Esophagus squamous epithelium (tissue), 4 donors: ENCODE results near the gene CLDN18.

Experiments used
- CTCF ChIP-seq, 6 experiments: fragments of 450-650 bp in 4 of 6; fragments of 200-600 bp in 2 of 6; sonication (generic) in 2 of 6; IDR thresholded peaks; one replicate each; pipeline ENCODE4 v1.5.1; 2016 to 2019; ENCODE audit warnings: antibody characterized with exemption in 6 of 6, mild to moderate bottlenecking in 4 of 6, moderate library complexity in 4 of 6
- POLR2A ChIP-seq, 4 donors: fragments of 450-650 bp; IDR thresholded peaks; one replicate each; pipeline ENCODE4 v1.6.1; 2017; ENCODE audit warnings: antibody characterized with exemption in 4 of 4, mild to moderate bottlenecking in 4 of 4, moderate library complexity in 3 of 4

GRCh38 chr3:138043266-138044029 is 33.5 kb downstream of the CLDN18 start:
- no peak for TF ChIP-seq POLR2A (IDR thresholded peaks at IDR 0.05)
- no peak for TF ChIP-seq CTCF (IDR thresholded peaks at IDR 0.05)
